Activated CD8-positive, alpha-beta memory T cell treated with anti-CD3 and anti-CD28 coated beads, Interleukin-2, amount 50 U/mL, for 4 hours (primary cell): ENCODE measurements around the gene LRRC74A.

Source experiments
- DNase-seq: peaks from one replicate; pipeline ENCODE4 v3.0.0-alpha.2; 2020

LRRC74A gene

GRCh38 chr14:76826122-76826521 lies at the start of gene LRRC74A:
Gene LRRC74A (plus strand): TSS chr14:76826408. CDS start chr14:76826698, 290 bp downstream.
- DNase-seq = no peak

- DNase-seq = no peak
Observed at GRCh38 chr14:76776428-76777251, 49.6 kb upstream of the LRRC74A start.

DNA sequence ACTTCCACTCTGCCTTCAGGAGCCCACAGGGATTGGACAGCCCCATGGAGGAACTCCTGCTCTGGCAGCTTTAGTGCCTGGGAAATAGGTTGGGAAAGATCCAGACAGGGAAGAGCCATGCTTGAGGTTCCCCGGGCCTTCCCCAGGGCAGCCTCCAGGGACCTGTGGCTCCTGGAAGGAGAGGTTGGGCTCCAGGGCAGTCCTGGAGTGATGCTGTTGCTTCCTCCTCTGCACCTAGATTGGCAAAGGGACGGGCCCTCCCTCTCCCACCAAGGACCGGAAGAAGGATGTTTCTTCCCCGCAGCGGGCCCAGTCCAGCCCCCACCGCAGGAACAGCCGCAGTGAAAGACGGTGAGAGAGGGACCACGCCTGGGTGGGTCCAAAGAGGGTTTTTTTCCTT lies 48.5 kb upstream of the LRRC74A start:
- no peak for DNase-seq

- no peak for DNase-seq
Observed at GRCh38 chr14:76778546-76779215, 47.5 kb upstream of the LRRC74A start.

- no peak for DNase-seq
Observed at GRCh38 chr14:76779221-76780057, 46.8 kb upstream of the LRRC74A start.

- DNase-seq = no peak
Observed at GRCh38 chr14:76780058-76780345, 46.2 kb upstream of the LRRC74A start.

GRCh38 chr14:76780360-76780759 lies 45.8 kb upstream of the LRRC74A start:
- no peak for DNase-seq

- no peak for DNase-seq
Observed at GRCh38 chr14:76780875-76781647, 45.1 kb upstream of the LRRC74A start.

GRCh38 chr14:76781648-76782051 lies 44.6 kb upstream of the LRRC74A start:
- no peak for DNase-seq

DNA sequence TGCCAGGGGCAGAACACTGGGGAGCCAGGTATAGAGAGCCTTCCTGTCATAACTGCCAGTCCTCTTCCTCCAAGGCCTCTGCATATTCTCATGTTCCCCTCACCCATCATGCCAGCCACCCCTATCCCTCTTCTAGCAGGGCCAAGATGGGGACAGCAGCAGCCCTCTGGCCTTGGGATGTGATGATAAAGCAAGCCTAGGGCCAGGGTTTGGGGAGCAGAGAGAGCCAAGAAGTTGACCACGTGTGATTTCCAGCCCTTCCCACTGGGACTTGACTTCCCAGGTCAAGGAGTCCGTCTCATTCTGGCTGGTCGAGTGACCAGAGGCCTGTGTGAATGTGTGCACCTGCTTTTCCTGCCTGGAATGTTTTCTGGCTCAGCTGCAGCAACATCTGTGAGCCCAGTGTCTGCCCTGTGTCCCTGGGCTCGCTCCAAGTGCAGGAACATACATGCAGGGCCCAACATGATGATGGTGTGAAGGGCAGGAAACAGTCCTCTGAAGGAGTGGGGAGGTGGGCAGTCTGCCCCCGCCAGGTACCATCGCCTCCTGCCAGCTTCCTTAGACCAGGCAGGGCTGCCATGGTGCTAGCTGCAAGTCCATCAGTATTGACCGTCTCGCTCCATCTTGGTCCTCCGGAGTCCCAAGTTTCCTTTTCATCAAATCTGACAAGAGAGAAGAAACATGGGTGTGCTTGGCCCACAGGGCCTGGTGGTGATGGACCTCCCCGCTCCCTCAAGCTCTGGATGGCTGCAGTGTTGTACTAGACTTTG lies 43.9 kb upstream of the LRRC74A start:
- no peak for DNase-seq

DNA sequence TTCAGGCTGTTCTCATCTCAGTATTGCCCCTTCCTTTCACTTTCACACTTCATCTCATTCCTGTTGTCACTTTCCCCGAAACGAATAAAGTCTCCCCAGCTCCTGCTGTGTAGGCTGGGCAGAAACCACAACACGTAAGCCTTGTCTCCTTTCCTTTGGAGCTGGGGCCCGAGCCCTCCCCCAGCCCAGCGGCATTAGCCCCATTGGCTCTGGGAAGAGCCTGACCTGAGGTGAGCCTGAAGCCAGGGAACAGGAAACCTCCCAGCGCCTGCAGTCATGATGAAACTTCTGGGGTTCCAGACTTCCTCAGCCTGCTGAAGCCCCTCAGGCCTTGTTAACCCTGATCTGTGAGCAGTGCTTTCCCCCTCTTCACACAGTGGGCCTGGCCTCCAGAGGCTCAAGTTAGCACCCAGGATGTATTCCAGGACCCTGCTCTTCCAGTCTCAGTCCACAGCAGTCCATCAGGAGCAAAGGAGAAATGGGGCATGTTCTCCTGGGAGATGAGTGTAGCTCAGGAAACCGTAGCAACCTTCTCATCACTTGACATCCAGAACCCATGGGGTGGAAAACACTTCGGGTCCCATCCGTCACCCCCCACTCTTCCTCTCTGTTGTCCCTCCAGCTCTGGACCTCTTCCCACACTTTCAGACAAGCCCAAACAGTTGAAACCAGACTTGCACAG lies 43.2 kb upstream of the LRRC74A start:
- DNase-seq = no peak

DNA sequence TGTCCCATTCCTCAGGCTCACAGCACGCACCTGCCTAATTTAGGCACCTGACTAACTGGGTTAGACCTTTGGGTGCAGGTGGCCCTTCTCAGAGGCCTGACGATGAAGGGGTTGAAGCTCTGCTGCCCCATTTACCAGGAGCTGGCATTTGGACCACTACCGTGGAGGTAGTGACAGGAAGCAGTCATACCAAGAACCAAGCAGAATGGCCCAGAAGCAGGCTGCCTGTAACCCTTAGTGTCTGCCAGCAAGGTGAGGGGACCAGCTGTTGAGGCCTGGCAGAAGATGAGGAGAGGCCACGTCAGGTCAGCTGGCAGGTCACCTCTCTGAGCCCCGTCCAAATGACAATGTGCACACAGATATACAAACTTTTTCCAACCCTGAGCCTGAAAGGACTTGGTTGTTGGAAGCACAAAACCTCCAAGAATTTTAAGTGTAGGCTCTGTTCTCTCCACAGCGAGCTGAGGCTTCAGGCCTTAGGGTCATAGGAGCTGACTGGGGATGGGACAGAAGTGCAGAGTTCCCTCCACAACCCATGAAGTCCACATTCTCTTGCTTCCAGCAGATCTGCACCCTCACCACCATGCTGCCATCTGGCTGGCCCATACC lies 41.8 kb upstream of the LRRC74A start:
- DNase-seq = no peak

DNA sequence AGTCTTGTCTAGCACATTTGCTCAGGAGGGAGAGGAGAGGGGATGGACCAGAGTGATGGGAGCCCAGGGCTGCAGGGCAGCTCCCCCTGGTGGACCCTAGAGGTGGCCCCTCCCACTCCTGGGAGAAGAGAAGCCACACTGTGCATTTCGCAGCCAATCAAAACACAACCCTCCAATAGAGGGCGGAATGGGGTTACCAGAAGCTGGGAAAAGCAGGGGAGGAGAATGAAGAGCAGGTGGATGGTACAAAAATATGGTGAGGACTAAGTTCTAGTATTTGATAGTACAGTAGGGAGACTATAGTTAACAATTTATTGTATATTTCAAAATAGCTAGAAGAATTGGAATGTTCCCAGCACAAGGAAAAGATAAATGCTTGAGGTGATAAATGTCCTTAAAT lies 41.3 kb upstream of the LRRC74A start:
- DNase-seq = peak; percentile 57

DNA sequence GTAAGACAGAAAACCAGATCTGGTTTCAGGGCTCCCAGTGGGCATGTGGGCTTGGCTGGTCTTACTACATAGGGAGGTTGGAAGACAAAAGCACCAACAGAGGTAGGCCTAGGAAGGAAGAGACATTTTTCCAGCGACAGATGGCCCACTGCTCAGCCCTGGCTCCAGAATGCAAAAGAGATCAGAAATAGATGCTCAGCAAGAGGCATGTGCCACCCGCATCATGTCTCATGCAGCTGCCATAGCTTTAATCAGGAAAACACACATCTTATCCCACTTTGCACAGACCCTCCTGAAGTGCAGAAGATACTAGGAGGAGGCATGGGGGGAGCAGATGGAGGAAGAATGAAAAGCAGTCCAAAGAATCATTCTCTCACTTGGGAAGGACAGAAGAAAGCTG lies 39.6 kb upstream of the LRRC74A start:
- no peak for DNase-seq

DNA sequence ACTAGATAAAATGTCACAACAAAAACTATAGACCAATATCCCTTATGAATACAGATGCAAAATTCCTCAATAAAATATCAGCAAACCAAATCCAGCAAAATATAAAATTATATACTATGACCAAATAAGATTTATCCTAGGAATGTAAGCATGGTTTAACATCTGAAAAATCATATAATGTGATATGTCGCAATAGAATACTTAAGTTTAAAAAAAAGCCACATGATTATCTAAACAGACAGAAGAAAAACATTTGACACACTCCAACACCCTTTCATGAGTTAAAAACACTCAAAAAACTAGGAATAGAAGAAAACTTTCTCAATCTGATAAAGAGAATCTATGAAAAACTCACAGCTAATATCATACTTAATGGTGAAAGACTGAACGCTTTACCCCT lies 33.8 kb upstream of the LRRC74A start:
- no peak for DNase-seq

DNA sequence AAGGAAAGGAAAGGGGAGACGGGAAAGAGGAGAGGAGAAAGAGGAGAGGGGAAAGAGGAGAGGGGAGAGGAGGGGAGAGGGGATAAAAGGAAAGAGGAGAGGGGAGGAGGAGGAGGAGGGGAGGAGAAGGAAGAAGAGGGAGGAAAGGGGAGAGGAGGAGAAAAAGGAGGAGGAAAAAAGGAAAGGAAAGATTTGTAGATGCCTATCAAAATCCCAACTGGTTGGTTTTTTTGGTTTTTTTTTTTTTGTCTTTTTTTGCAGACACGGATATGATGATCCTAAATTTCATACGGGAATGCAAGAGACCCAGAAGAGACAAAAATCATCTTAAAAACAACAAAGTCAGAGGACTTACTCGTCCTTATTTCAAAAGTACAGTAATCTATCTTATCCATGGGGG lies 32.9 kb upstream of the LRRC74A start:
- DNase-seq = no peak

- DNase-seq = no peak
Observed at GRCh38 chr14:76793956-76794355, 32.3 kb upstream of the LRRC74A start.

- DNase-seq = no peak
Observed at GRCh38 chr14:76806446-76806845, 19.8 kb upstream of the LRRC74A start.

DNA sequence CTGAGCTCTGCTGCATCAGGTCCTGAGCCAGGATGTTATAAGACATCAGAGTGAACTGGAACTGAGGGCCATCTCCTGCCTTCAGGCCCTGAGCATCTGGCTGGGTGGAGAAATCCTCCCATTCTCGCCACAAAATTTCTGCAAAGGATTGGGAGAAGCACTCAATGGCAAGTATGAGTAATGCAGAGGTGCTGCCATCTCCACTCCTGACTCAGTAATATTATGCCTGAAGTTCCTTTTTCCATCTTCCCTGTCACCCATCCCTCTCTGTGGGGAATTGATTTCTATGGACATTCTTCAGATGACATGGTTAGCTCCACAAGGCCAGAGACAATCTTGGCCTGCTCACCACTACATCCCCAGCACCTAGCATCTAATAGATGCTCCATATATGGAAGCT lies 18.2 kb upstream of the LRRC74A start:
- DNase-seq = no peak

GRCh38 chr14:76808990-76809389 lies 17.2 kb upstream of the LRRC74A start:
- DNase-seq = no peak

DNA sequence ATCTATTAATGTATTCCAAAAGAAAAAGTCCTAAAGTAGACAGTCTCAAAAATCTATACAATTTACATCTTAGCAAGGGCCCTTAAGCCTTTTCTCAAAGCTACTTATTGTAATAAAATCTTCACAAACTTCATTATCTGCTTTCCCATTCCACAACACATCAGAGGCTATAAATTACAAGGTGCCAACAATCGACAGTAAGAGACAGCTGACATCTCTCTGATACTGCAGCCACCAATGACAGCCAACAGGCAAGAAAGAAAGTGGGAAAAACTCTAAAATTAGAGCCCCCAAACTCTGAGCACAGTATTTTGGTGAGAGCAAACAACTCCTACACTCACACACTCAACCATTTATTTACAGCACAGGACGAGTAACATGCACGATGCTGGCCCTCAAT lies 15.7 kb upstream of the LRRC74A start:
- DNase-seq = no peak
